H1 (cell line): ENCODE data around the gene OR10P1. TPM values are rescaled to one million over a fixed set of nuclear protein-coding genes. Genes with fewer than 3 reads are reported as not detected.

Source experiments
- CTCF ChIA-PET: fragments of 300-600 bp; sonication (Branson Sonifier 250); formaldehyde crosslinking; loops from one replicate; lab custom pipeline; 2021; ENCODE audit not compliant: partially characterized antibody; lab: Charles Lee
- POLR2A ChIA-PET: fragments of 300-600 bp; sonication (Branson Sonifier 250); formaldehyde crosslinking; loops from one replicate; lab custom pipeline; 2021; ENCODE audit warnings: inconsistent platforms; ENCODE audit not compliant: partially characterized antibody; lab: Charles Lee
- DNase-seq, 2 experiments: peaks; one replicate each; pipeline versions ENCODE4 v3.0.0 to v3.0.0-alpha.2; 2010 to 2022; ENCODE audit warnings: low spot score in 2 of 2, low read depth in 1 of 2, mixed read lengths in 1 of 2
- FAIRE-seq: peaks from 2 replicates; lab custom pipeline; 2011; peaks lifted over from hg19 to GRCh38; lab: Jason Lieb, UNC
- H2AFZ ChIP-seq: 2 replicates; pipeline ENCODE4 v1.8.1; 2012; ENCODE audit warnings: low read length, inconsistent platforms
- H2AK5ac ChIP-seq: 2 replicates; pipeline ENCODE4 v1.6.1; 2013; ENCODE audit warnings: low read depth, low read length
- H2BK120ac ChIP-seq: replicated peaks from 2 replicates; pipeline ENCODE3; 2013; ENCODE audit warnings: low read depth, low read length, inconsistent platforms
- H2BK12ac ChIP-seq: 2 replicates; pipeline ENCODE4 v1.6.1; 2013; ENCODE audit warnings: low read depth, low read length
- H2BK15ac ChIP-seq: 2 replicates; pipeline ENCODE4 v1.6.1; 2013; ENCODE audit warnings: low read length
- H2BK20ac ChIP-seq: 2 replicates; pipeline ENCODE4 v1.6.1; 2013; ENCODE audit warnings: low read length
- H2BK5ac ChIP-seq: 2 replicates; pipeline ENCODE4 v1.6.1; 2013; ENCODE audit warnings: low read depth, low read length
- H3K14ac ChIP-seq: 2 replicates; pipeline ENCODE4 v1.6.1; 2013; ENCODE audit warnings: inconsistent platforms; ENCODE audit not compliant: insufficient read length
- H3K18ac ChIP-seq: 2 replicates; pipeline ENCODE4 v1.6.1; 2013; ENCODE audit warnings: low read length; ENCODE audit errors: extremely low read depth
- H3K23ac ChIP-seq: 2 replicates; pipeline ENCODE4 v1.6.1; 2013; ENCODE audit warnings: inconsistent platforms; ENCODE audit not compliant: insufficient read length
- H3K23me2 ChIP-seq: 2 replicates; pipeline ENCODE4 v1.6.1; 2013; ENCODE audit warnings: low read depth, low read length
- H3K27ac ChIP-seq: 2 replicates; pipeline ENCODE4 v1.6.1; 2011; ENCODE audit warnings: low read depth, low read length, inconsistent platforms
- H3K27me3 ChIP-seq, 4 experiments: replicated peaks in 1 of 4; 1 replicate in 1 of 4; 2 replicates in 3 of 4; pipeline versions ENCODE4 v1.6.1 to v1.8.1; 2011 to 2013; ENCODE audit warnings: low read length in 3 of 4, mild to moderate bottlenecking in 3 of 4, inconsistent platforms in 2 of 4, mixed read lengths in 2 of 4, moderate library complexity in 1 of 4; ENCODE audit not compliant: control insufficient read depth in 3 of 4, insufficient read depth in 3 of 4; ENCODE audit errors: extremely low read depth in 1 of 4
- H3K36me3 ChIP-seq, 4 experiments: 2 replicates each; pipeline versions ENCODE4 v1.6.1 to v1.8.1; 2011 to 2013; ENCODE audit warnings: mild to moderate bottlenecking in 4 of 4, low read length in 3 of 4, moderate library complexity in 2 of 4, control low read depth in 1 of 4, inconsistent platforms in 1 of 4; ENCODE audit not compliant: insufficient read depth in 4 of 4, control insufficient read depth in 2 of 4
- H3K4ac ChIP-seq: replicated peaks from 2 replicates; pipeline ENCODE3; 2013; ENCODE audit warnings: low read length, low read depth, mixed read lengths, inconsistent platforms; ENCODE audit not compliant: insufficient read length
- H3K4me1 ChIP-seq, 4 experiments: replicated peaks in 1 of 4; 1 replicate in 1 of 4; 2 replicates in 3 of 4; pipeline versions ENCODE4 v1.6.1 to v1.8.1; 2011 to 2013; ENCODE audit warnings: low read length in 3 of 4, inconsistent platforms in 2 of 4, mixed read lengths in 1 of 4; ENCODE audit not compliant: insufficient read depth in 4 of 4, control insufficient read depth in 3 of 4
- H3K4me2 ChIP-seq, 2 experiments: 2 replicates each; pipeline versions ENCODE4 v1.6.1 to v1.8.1; 2011 to 2013; ENCODE audit warnings: low read depth in 2 of 2, low read length in 2 of 2, control low read depth in 1 of 2, inconsistent platforms in 1 of 2, mild to moderate bottlenecking in 1 of 2; ENCODE audit not compliant: insufficient read depth in 1 of 2
- H3K4me3 ChIP-seq, 4 experiments: fragments of 200-600, 300-600 bp in 1 of 4; sonication (generic), shearing (Covaris generic), sonication (Bioruptor Twin) in 1 of 4; 2 replicates each; pipeline versions ENCODE4 v1.5.1 to v1.8.1; 2011 to 2016; ENCODE audit warnings: low read length in 4 of 4, low read depth in 3 of 4, control low read depth in 2 of 4, inconsistent platforms in 2 of 4, mild to moderate bottlenecking in 2 of 4, mixed read lengths in 1 of 4, moderate library complexity in 1 of 4; ENCODE audit not compliant: insufficient read depth in 2 of 4; ENCODE audit errors: extremely low read depth in 1 of 4
- H3K56ac ChIP-seq: replicated peaks from 2 replicates; pipeline ENCODE3; 2013; ENCODE audit warnings: low read depth, mild to moderate bottlenecking, mixed read lengths, low read length, inconsistent platforms; ENCODE audit not compliant: insufficient read length
- H3K79me1 ChIP-seq: 2 replicates; pipeline ENCODE4 v1.6.1; 2013; ENCODE audit warnings: low read depth, low read length, control low read depth
- H3K79me2 ChIP-seq, 2 experiments: 2 replicates each; pipeline versions ENCODE4 v1.6.1 to v1.8.1; 2012 to 2013; ENCODE audit warnings: low read length in 2 of 2, mild to moderate bottlenecking in 2 of 2, inconsistent platforms in 1 of 2; ENCODE audit not compliant: insufficient read depth in 2 of 2, control insufficient read depth in 1 of 2
- H3K9ac ChIP-seq, 4 experiments: replicated peaks in 1 of 4; 1 replicate in 1 of 4; 2 replicates in 3 of 4; pipeline versions ENCODE4 v1.6.1 to v1.8.1; 2011 to 2013; ENCODE audit warnings: low read depth in 3 of 4, low read length in 3 of 4, control low read depth in 2 of 4, mild to moderate bottlenecking in 2 of 4, moderate library complexity in 2 of 4, inconsistent platforms in 1 of 4; ENCODE audit errors: extremely low read depth in 1 of 4
- H3K9me3 ChIP-seq, 2 experiments: 2 replicates each; pipeline versions ENCODE4 v1.6.1 to v1.8.1; 2012 to 2013; ENCODE audit warnings: mild to moderate bottlenecking in 2 of 2, moderate library complexity in 2 of 2, control low read depth in 1 of 2, inconsistent platforms in 1 of 2, low read depth in 1 of 2, low read length in 1 of 2, mixed read lengths in 1 of 2; ENCODE audit not compliant: insufficient read depth in 2 of 2
- H4K20me1 ChIP-seq, 2 experiments: replicated peaks in 1 of 2; 2 replicates each; pipeline versions ENCODE3 to v1.8.1; 2011 to 2013; ENCODE audit warnings: inconsistent platforms in 2 of 2, low read length in 2 of 2, mild to moderate bottlenecking in 1 of 2; ENCODE audit not compliant: insufficient read depth in 2 of 2, control insufficient read depth in 1 of 2
- H4K5ac ChIP-seq: 2 replicates; pipeline ENCODE4 v1.6.1; 2013; ENCODE audit warnings: low read length, low read depth, mixed read lengths, inconsistent platforms; ENCODE audit not compliant: insufficient read length
- H4K8ac ChIP-seq: 2 replicates; pipeline ENCODE4 v1.8.0; 2013; ENCODE audit warnings: mild to moderate bottlenecking, moderate library complexity, low read length, inconsistent platforms; ENCODE audit not compliant: insufficient read depth; ENCODE audit errors: extremely low read depth
- H4K91ac ChIP-seq: replicated peaks from 2 replicates; pipeline ENCODE3; 2013; ENCODE audit warnings: low read length, mixed read lengths, inconsistent platforms; ENCODE audit not compliant: insufficient read length
- BCL11A ChIP-seq, 2 experiments: IDR thresholded peaks; one replicate each; pipeline ENCODE4 v1.6.1; 2011; ENCODE audit warnings: low read depth in 2 of 2, low read length in 2 of 2, mild to moderate bottlenecking in 2 of 2
- FOSL1 ChIP-seq: IDR thresholded peaks from 2 replicates; pipeline ENCODE4 v1.6.1; 2011; ENCODE audit warnings: mild to moderate bottlenecking, low read depth, low read length, moderate library complexity; ENCODE audit not compliant: insufficient read depth
- GTF2F1 ChIP-seq: IDR thresholded peaks from 2 replicates; pipeline ENCODE4 v1.6.1; 2012; ENCODE audit warnings: low read depth, low read length, improper control_type of control experiment, borderline replicate concordance
- KDM5A ChIP-seq: fragments of 200-600 bp; IDR thresholded peaks from 2 replicates; pipeline ENCODE4 v1.7.1; 2012; ENCODE audit warnings: mild to moderate bottlenecking, low read length, inconsistent platforms, mixed read lengths
- NRF1 ChIP-seq: IDR thresholded peaks from 2 replicates; pipeline ENCODE4 v1.6.1; 2011; ENCODE audit warnings: mild to moderate bottlenecking, low read depth, low read length, improper control_type of control experiment
- POU5F1 ChIP-seq: IDR thresholded peaks from 2 replicates; pipeline ENCODE4 v1.6.1; 2011; ENCODE audit warnings: low read depth, mild to moderate bottlenecking, low read length, moderate library complexity
- RNF2 ChIP-seq: fragments of 200-900, 300-1000 bp; sonication (generic); IDR thresholded peaks from 2 replicates; pipeline ENCODE4 v1.7.1; 2016; ENCODE audit warnings: borderline replicate concordance, low read depth, mild to moderate bottlenecking, antibody characterized with exemption, low read length; ENCODE audit not compliant: poor library complexity, severe bottlenecking; ENCODE audit errors: missing control alignments
- SUZ12 ChIP-seq: fragments of 200-600 bp; sonication (generic); IDR thresholded peaks from 2 replicates; pipeline ENCODE4 v1.6.1; 2012; ENCODE audit warnings: mild to moderate bottlenecking, inconsistent platforms, low read length, moderate library complexity, mixed read lengths
- TEAD4 ChIP-seq: IDR thresholded peaks from 2 replicates; pipeline ENCODE4 v1.6.1; 2012; ENCODE audit warnings: low read depth, low read length, inconsistent platforms, mixed read lengths
- polyA plus RNA-seq, 7 experiments: library from polyadenylated mRNA; depleted of rRNA in 3 of 7; stranded (reverse) in 5 of 7; unstranded in 2 of 7; fragments of >200 nt in 5 of 7; fragments of 200-250 nt in 2 of 7; gene quantifications; 1 replicate in 5 of 7; 2 replicates in 1 of 7; 4 replicates in 1 of 7; pipeline versions ENCODE4 v1.2.1 to v1.2.3, GENCODE V29; 2011 to 2013; ENCODE audit warnings: missing spikeins in 2 of 7, mixed read lengths in 2 of 7
- total RNA-seq: library from RNA; stranded (reverse); fragmentation: NEBNext Ultra II Directional; extraction: Animal tissue kit (Norgen Biotek cat#: 25700); gene quantifications from 2 replicates; pipeline ENCODE4 v1.2.1, GENCODE V29; 2021
- TF ChIP-seq, protein P1 (sequence below): IDR thresholded peaks from 2 replicates; pipeline ENCODE4 v1.6.1; 2012; ENCODE audit warnings: inconsistent platforms

Gene OR10P1
- total and polyA plus RNA-seq, 2 of the 8 experiments (the other 6 are each of a cell fraction or from before 2014, with no cell fraction given) = not detected

DNA sequence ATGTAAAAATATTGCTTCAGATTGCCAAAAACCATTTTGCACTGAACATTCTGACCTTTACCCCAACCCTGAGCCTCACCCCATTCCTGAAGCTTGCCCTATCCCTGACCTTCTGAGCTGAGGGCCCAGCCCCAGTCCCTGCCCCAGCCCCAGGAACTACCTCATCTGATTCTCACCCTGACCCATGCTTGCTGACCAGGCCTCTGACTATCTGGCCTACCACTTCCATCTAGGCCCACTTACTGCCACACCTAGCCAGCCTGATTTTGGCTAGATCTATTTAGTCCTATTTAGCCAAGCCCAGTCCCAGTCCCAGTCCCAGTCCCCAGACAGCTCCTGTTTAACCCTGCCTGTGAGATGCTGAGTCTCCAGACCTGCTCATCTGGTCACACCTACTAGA, 33.6 kb downstream of the OR10P1 start:
- Histone ChIP-seq H3K4me3 (no peak overlapping the region), H3K23me2 (no peaks in the 10 kb centered on the region; the same call in 1 of the 2 replicates), H4K8ac (peak overlapping the region; percentile 38; the same call in 1 of the 2 replicates), H3K27me3 (no peaks in the 10 kb centered on the region; a peak in 1 of 7 replicates), H2BK120ac (no peak overlapping the region), H3K79me2 (no peaks in the 10 kb centered on the region), H3K4ac (no peak overlapping the region), H2BK20ac (no peak overlapping the region), H2BK12ac (no peak overlapping the region), H2BK5ac (no peak overlapping the region), H3K27ac (no peak overlapping the region), H2AFZ (no peak overlapping the region), H3K36me3 (no peaks in the 10 kb centered on the region), H3K4me1 (no peaks in the 10 kb centered on the region), H3K79me1 (no peaks in the 10 kb centered on the region), H3K18ac (no peak overlapping the region), H3K56ac (no peak overlapping the region), H4K91ac (no peak overlapping the region), H3K4me2 (no peak overlapping the region), H3K14ac (no peak overlapping the region), H3K9me3 (no peaks in the 10 kb centered on the region), H3K23ac (no peak overlapping the region), H4K20me1 (no peaks in the 10 kb centered on the region), H3K9ac (no peak overlapping the region), H2BK15ac (no peak overlapping the region), H4K5ac (no peak overlapping the region), H2AK5ac (no peak overlapping the region)
- FAIRE-seq (no peak), DNase-seq (no peak)
- ChIA-PET POLR2A (interaction anchor here (0.6 to 1.0 kb wide), 2 partner anchors 11 to 15 kb away, joined by 3 read pairs; a partner anchor contains a TSS), CTCF (interaction anchor here (0.8 to 5.0 kb wide), 5 partner anchors 8 to 67 kb away, joined by 3 to 37 read pairs (median 3); partner anchors contain the start of gene BLOC1S1)
- TF ChIP-seq FOSL1 = no peak
- TF ChIP-seq RNF2 = no peak
- no peak for TF ChIP-seq BCL11A (IDR thresholded peaks at IDR 0.05; ENCODE audit: low read depth in 2 of 2, low read length in 2 of 2)
- no peak for TF ChIP-seq POU5F1
- TF ChIP-seq SUZ12 = no peak
- TF ChIP-seq TEAD4 = no peak
- TF ChIP-seq NRF1 = no peak
- no peak for TF ChIP-seq GTF2F1
- TF ChIP-seq, protein P1, sequence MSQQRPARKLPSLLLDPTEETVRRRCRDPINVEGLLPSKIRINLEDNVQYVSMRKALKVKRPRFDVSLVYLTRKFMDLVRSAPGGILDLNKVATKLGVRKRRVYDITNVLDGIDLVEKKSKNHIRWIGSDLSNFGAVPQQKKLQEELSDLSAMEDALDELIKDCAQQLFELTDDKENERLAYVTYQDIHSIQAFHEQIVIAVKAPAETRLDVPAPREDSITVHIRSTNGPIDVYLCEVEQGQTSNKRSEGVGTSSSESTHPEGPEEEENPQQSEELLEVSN = no peak
- TF ChIP-seq KDM5A = no peak
